ENCODE measurements around the gene RIN3.

The RIN3 gene

DNA sequence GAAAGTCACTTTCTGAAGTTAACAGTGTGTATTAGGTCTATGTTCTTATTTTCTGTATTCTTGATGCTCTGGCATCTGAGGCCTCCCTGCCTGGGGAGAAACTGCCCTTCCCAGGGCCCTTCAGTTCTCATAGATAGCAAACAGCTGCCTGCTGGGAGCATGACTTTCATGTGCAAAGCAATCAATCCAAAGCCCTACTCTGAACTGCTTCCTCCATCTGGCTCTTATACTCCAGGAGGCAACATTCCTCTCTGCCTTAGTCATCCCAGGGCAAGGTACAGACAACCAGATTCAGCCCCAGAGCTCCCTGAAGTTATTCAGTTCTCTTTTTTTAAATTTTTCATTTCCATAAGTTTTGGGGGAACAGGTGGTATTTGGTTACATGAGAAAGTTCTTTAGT lies 41.7 kb upstream of the RIN3 start:
- H3K27ac ChIP-seq = no peak overlapping the region
- H3K4me3 ChIP-seq = no peak overlapping the region
- no peaks in the 10 kb centered on the region for H3K27me3 ChIP-seq
- peaks cover 7 to 28% (median 19%) of the 10 kb centered on the region in 10 experiments for H3K4me1 ChIP-seq
- no peaks in the 10 kb centered on the region for H4K20me1 ChIP-seq
- H3K36me3 ChIP-seq = no peaks in the 10 kb centered on the region; a peak in 1 of 22 replicates
- no peak overlapping the region for H3K9ac ChIP-seq
- peak overlapping the region in 2 of 11 experiments; percentile 14 to 71; a peak in 4 of 22 replicates for H3K4me2 ChIP-seq
- H3K9me3 ChIP-seq (replicated peaks in 1 of 11) = peaks cover 10 to 22% (median 18%) of the 10 kb centered on the region in 11 experiments
- TF ChIP-seq Cebpa-rat (IDR thresholded peaks at IDR 0.05) = no peak

DNA sequence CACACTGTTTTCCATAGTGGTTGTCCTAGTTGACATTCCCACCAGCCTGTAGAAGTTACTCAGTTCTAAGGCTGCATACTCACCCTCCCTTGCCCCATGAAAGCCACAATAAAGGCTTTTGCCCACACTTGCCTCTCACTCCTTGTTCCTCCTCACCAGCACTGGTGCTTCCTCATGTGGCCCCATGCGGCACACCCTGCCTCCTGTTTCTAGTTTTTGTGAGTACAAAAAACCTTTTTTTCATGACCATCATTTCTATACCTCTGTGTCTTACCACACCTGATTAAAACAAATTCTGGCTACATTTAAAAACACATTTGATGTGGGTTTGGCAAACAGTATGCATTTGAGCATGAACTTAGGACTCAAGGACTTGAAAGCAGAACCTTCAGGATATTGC lies 40.7 kb upstream of the RIN3 start:
- Histone ChIP-seq H3K9ac (no peak overlapping the region), H3K4me3 (no peak overlapping the region), H3K4me1 (peaks cover 7 to 28% (median 19%) of the 10 kb centered on the region in 10 experiments), H3K4me2 (peak overlapping the region; percentile 22 to 76 (median 52); a peak in 21 of 22 replicates), H3K9me3 (replicated peaks in 1 of 11) (peaks cover under 1 to 12% (median 9%) of the 10 kb centered on the region in 11 experiments; a peak in 15 of 22 replicates), H3K27ac (peak overlapping the region in 6 of 11 experiments; percentile 1 to 38 (median 32); a peak in 7 of 22 replicates), H4K20me1 (no peaks in the 10 kb centered on the region), H3K36me3 (no peaks in the 10 kb centered on the region), H3K27me3 (no peaks in the 10 kb centered on the region)
- TF ChIP-seq Cebpa-rat (IDR thresholded peaks at IDR 0.05) = no peak

DNA sequence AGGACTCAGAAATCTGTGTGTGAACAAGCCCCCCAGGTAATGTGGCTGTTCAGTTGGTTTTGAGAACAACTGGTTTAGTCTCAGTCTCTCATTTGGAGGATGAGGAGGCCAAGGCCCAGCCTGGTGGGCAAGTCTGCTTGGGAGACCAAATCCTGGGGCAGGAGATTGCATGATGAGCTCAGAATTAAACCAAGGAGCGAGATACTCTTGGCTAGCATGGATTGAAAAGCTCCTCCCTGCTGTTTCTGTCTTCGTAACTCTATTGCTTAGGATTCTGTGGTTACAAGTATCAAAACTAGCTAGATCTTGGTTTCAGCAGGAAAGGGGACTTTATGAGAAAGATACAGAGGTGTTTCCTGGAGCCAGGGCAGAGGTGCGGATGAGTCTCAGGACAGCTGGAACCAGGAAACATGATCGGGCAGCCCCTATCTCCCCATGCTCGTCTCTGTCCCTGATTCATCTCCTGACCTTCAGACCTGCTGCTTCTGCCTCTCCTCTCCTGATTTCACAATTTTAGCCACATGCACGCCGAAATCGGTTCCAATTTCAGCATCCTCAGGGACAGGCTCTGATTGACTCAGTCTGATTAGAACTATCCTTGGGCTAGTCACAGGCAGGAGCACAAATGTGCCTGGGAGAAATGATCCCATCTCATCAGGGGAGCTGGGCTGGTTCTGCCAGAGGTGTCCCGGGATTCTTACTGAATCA lies 40.2 kb upstream of the RIN3 start:
- H3K9me3 ChIP-seq (replicated peaks in 1 of 11) = peaks cover 0 to 11% (median 9%) of the 10 kb centered on the region in 11 experiments; a peak in 11 of 22 replicates
- no peaks in the 10 kb centered on the region for H4K20me1 ChIP-seq
- no peak overlapping the region for H3K9ac ChIP-seq
- peak overlapping the region; percentile 22 to 76 (median 52); a peak in 21 of 22 replicates for H3K4me2 ChIP-seq
- no peak for TF ChIP-seq Cebpa-rat (IDR thresholded peaks at IDR 0.05)
- H3K4me1 ChIP-seq = peaks cover 7 to 28% (median 19%) of the 10 kb centered on the region in 10 experiments
- H3K36me3 ChIP-seq = no peaks in the 10 kb centered on the region
- H3K27me3 ChIP-seq = no peaks in the 10 kb centered on the region
- H3K27ac ChIP-seq = peak overlapping the region in 6 of 11 experiments; percentile 1 to 38 (median 32); a peak in 9 of 22 replicates
- no peak overlapping the region for H3K4me3 ChIP-seq

DNA sequence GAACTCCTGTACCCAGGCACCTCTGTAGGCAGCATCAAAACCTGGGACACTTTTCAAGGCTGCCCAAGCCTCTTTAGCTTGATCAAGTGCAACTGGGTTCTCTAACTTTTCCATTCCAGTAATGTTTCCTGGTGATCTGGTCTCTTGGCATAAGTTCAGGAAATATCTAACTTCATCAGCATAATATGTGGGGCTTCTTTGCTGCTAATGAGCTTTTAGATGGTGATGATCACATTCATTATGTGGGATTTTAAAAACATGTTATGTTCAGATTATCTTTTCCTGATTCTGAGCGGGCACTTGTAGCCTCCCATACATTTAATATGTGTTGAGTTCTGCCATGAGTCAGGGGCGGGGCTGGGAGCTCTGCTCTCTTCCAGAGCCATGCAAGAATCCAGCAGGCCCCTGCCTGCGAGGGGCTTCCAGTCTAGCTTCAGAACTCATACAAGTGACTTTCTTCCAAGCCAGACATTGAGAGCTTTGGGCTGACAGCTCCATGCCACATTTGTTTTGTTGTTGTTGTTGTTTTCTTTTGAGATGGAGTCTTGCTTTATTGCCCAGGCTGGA lies 39.5 kb upstream of the RIN3 start:
- no peaks in the 10 kb centered on the region for H3K36me3 ChIP-seq
- peak overlapping the region in 2 of 11 experiments; percentile 8 to 28; a peak in 1 of 22 replicates for H3K27ac ChIP-seq
- no peak for TF ChIP-seq Cebpa-rat (IDR thresholded peaks at IDR 0.05)
- no peak overlapping the region for H3K9ac ChIP-seq
- H3K9me3 ChIP-seq (replicated peaks in 1 of 11) = peaks cover 0 to 10% (median 7%) of the 10 kb centered on the region in 11 experiments; a peak in 12 of 22 replicates
- H4K20me1 ChIP-seq = no peaks in the 10 kb centered on the region
- peaks cover 7 to 28% (median 19%) of the 10 kb centered on the region in 10 experiments for H3K4me1 ChIP-seq
- no peak overlapping the region for H3K4me3 ChIP-seq
- peak overlapping the region in 10 of 11 experiments; percentile 36 to 76 (median 52); a peak in 16 of 22 replicates for H3K4me2 ChIP-seq
- H3K27me3 ChIP-seq = no peaks in the 10 kb centered on the region

DNA sequence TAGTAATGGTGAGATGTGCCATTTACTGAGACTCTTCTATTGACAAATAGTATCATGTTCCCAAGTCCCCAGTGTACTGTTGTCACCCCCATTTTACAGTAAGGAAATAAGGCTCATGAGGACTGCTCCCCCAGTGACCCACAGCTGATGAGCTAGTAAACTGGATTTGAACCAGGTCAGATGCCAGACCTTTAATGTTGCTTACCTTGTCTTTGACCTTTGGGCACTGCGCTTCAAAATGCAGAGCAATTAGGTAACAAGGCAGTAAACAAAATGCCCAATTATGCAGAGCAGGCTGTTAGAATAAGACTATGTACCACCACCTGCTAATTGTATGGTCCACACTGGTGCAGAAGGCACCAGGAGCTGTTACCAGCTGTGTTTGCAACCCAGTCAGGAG lies 38.5 kb upstream of the RIN3 start:
- TF ChIP-seq Cebpa-rat (IDR thresholded peaks at IDR 0.05) = no peak
- H3K9ac ChIP-seq = no peak overlapping the region
- no peak overlapping the region for H3K27ac ChIP-seq
- H3K9me3 ChIP-seq (replicated peaks in 1 of 11) = peaks cover 0 to 3% (median 0%) of the 10 kb centered on the region in 11 experiments; a peak in 1 of 22 replicates
- peaks cover 7 to 28% (median 19%) of the 10 kb centered on the region in 10 experiments for H3K4me1 ChIP-seq
- H3K27me3 ChIP-seq = no peaks in the 10 kb centered on the region
- H4K20me1 ChIP-seq = no peaks in the 10 kb centered on the region
- no peak overlapping the region for H3K4me2 ChIP-seq
- no peaks in the 10 kb centered on the region for H3K36me3 ChIP-seq
- no peak overlapping the region for H3K4me3 ChIP-seq

DNA sequence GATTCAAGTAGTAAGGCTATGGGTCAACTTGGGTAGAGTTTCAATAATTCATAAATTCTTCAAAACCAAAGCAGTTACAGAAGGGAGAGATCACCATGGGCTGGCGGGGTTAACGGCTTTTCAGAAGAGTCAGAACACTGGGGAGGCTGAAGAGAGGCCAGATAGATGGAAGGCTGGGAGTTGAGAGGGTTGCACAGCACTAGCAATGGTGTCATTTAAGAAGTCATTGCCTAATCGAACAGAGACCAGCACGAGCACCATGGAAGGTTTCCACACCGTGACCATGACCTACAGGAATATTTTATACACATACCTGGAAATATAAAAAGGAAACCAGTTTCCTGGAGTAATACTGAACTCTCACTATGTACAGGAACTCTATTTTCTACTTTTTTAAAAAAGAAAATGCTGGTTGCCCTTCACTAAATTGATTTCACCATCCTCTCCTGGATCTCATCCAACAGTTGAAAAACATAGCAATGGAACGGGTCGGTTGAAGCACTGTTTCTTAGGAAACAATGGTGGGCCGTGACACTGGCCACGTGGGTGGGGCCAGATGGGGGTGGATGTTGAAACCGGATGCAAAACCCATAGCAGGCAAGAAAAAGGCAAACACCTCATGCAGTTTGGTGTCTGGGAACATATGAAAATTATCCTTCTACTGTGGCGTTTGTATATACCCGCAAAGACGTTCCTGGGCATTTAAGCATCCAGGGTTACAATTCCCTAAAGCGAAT lies 38.0 kb upstream of the RIN3 start:
- Histone ChIP-seq H3K4me3 (no peak overlapping the region), H3K27ac (no peak overlapping the region)
- TF ChIP-seq Cebpa-rat (IDR thresholded peaks at IDR 0.05) = no peak

DNA sequence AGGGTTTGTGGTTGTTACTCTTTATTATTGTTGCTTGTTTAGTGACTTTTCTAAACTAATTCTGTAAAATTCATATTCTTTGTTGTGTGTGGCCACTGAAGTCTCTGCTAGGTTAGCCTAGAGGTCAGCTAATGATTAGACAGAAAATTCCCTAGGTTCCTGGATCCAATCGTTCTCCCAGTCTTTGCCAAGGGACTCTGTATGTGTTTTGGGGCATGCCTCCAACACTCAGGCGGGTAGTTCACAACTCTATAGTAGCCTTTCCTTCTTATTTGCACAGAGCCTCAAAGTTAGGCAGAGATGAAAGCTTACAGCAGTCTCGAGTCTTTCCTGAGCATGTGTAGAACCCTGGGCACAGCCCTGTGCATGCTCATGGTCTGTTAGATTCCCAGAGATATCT lies 32.7 kb upstream of the RIN3 start:
- H3K4me3 ChIP-seq = no peak overlapping the region
- H3K4me2 ChIP-seq = no peak overlapping the region
- H4K20me1 ChIP-seq = no peaks in the 10 kb centered on the region
- H3K4me1 ChIP-seq = peaks cover 0 to 4% (median 0%) of the 10 kb centered on the region in 10 experiments; a peak in 2 of 20 replicates
- no peak overlapping the region for H3K27ac ChIP-seq
- H3K36me3 ChIP-seq = no peaks in the 10 kb centered on the region
- H3K27me3 ChIP-seq = no peaks in the 10 kb centered on the region
- no peak for TF ChIP-seq Cebpa-rat (IDR thresholded peaks at IDR 0.05)
- no peak overlapping the region for H3K9ac ChIP-seq
- peaks cover 0 to 3% (median 0%) of the 10 kb centered on the region in 11 experiments; a peak in 1 of 22 replicates for H3K9me3 ChIP-seq (replicated peaks in 1 of 11)

More for the DNA sequence above, 38.0 kb upstream of the RIN3 start:
- H3K9me3 ChIP-seq (replicated peaks in 1 of 11) = peaks cover 0 to 3% (median 0%) of the 10 kb centered on the region in 11 experiments; a peak in 1 of 22 replicates
- H3K27me3 ChIP-seq = no peaks in the 10 kb centered on the region
- no peak overlapping the region for H3K4me2 ChIP-seq
- H4K20me1 ChIP-seq = no peaks in the 10 kb centered on the region
- H3K36me3 ChIP-seq = no peaks in the 10 kb centered on the region
- no peak overlapping the region for H3K9ac ChIP-seq
- H3K4me1 ChIP-seq = peaks cover 7 to 28% (median 19%) of the 10 kb centered on the region in 10 experiments

DNA sequence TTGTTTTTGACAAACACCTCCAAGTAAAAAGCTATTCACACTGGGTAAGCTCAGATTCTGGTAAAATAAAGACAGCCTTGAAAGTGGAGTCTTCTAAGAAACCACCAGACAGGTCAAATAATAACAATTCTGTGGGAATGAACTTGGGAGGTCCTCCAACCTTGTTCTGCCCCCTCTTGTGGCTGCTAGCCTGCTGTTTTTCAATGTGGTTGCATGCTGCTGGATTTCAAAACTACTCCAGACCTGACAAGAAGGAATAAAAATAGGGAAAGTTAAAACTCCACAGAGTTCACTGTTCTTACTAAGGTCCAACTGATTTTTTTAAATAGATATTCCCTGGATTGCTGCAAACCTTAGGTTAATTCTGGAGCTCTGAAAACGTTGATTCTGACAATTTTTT lies 32.2 kb upstream of the RIN3 start:
- Histone ChIP-seq H3K9me3 (replicated peaks in 1 of 11) (peaks cover 0 to 3% (median 0%) of the 10 kb centered on the region in 11 experiments; a peak in 1 of 22 replicates), H3K4me1 (peaks cover 0 to 4% (median 0%) of the 10 kb centered on the region in 10 experiments; a peak in 2 of 20 replicates), H3K27ac (no peak overlapping the region), H3K36me3 (no peaks in the 10 kb centered on the region), H3K27me3 (no peaks in the 10 kb centered on the region), H4K20me1 (no peaks in the 10 kb centered on the region), H3K4me3 (no peak overlapping the region), H3K9ac (no peak overlapping the region), H3K4me2 (no peak overlapping the region)
- no peak for TF ChIP-seq Cebpa-rat (IDR thresholded peaks at IDR 0.05)

Measured in BLaER1 treated with 17β-estradiol and CSF1 and Interleukin-3, amounts not matched to agents 10 nM and 100 nM (cell line).